Measurements from ENCODE around the gene NKAIN1.

GRCh38 chr1:31166462-31166861, 73.2 kb downstream of the NKAIN1 start:
- TF ChIP-seq CTCF (IDR thresholded peaks at IDR 0.05) (no peak), POLR2A (IDR thresholded peaks at IDR 0.05) (no peak)

Measured in esophagus squamous epithelium (tissue), 4 donors.